Measurements from ENCODE around the gene SDSL. TPM values are rescaled to one million over a fixed set of nuclear protein-coding genes. Genes with fewer than 3 reads are reported as not detected.

Gene SDSL
- total and polyA plus RNA-seq, 5 donors = 4.2 to 9.5 (median 6.3) TPM

- no peak overlapping the region for H3K27ac ChIP-seq (ENCODE audit: low read length)
Observed at GRCh38 chr12:113407931-113408600, 14.1 kb upstream of the SDSL start.

DNA sequence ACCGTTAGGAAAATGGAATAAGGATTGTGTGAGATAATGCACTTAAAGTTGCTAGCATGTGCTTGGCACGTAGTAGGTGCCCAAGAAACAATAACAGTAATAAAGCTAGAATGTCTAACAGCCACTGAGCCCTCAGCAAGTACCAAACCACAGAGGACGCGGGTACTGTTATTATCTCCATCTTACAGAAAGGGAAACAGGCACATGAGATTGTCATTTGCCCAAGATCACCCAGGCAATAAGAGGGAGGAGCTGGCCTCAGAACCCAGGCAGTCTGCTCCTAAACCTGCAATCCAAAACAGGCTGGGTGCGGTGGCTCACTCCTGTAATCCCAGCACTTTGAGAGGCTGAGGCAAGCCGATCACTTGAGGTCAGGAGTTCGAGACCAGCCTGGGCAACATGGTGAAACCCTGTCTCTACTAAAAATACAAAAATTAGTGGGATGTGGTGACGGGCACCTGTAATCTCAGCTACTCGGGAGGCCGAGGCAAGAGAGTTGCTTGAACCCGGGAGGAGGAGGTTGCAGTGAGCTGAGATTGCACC, 13.4 kb upstream of the SDSL start:
- H3K27ac ChIP-seq (ENCODE audit: low read length) = no peak overlapping the region
- no peaks in the 10 kb centered on the region for H3K9me3 ChIP-seq (ENCODE audit: control insufficient read depth, low read length)
- no peaks in the 10 kb centered on the region for H3K27me3 ChIP-seq (ENCODE audit: control insufficient read depth, insufficient read depth)
- no peak overlapping the region for H3K4me3 ChIP-seq (ENCODE audit: low read length)
- ATAC-seq = no peak
- DNase-seq = no peak
- WGBS = 90% methylated on average over 11 of the region's 11 CpGs
- no peaks in the 10 kb centered on the region for H3K4me1 ChIP-seq (ENCODE audit: control insufficient read depth, insufficient read depth, low read length)
- intact Hi-C loops (cut with DNase I) = no loop called here

More at GRCh38 chr12:113407931-113408600, 14.1 kb upstream of the SDSL start:
- H3K4me3 ChIP-seq (ENCODE audit: low read length) = no peak overlapping the region
- no peaks in the 10 kb centered on the region for H3K9me3 ChIP-seq (ENCODE audit: control insufficient read depth, low read length)
- ATAC-seq = no peak
- H3K4me1 ChIP-seq (ENCODE audit: control insufficient read depth, insufficient read depth, low read length) = peaks cover 2% of the 10 kb centered on the region
- WGBS = 59% methylated on average over 6 of the region's 6 CpGs
- no peaks in the 10 kb centered on the region for H3K27me3 ChIP-seq (ENCODE audit: control insufficient read depth, insufficient read depth)
- intact Hi-C loops (cut with DNase I) = no loop called here
- no peak for DNase-seq

- 60% methylated on average over 9 of the region's 9 CpGs for WGBS
- DNase-seq (no peak), ATAC-seq (no peak)
- Histone ChIP-seq H3K9me3 (ENCODE audit: control insufficient read depth, low read length) (no peaks in the 10 kb centered on the region), H3K4me3 (ENCODE audit: low read length) (no peak overlapping the region), H3K4me1 (ENCODE audit: control insufficient read depth, insufficient read depth, low read length) (no peaks in the 10 kb centered on the region), H3K27ac (ENCODE audit: low read length) (no peak overlapping the region), H3K27me3 (ENCODE audit: control insufficient read depth, insufficient read depth) (no peaks in the 10 kb centered on the region)
- intact Hi-C loops (cut with DNase I) = no loop called here
Observed at GRCh38 chr12:113409462-113410124, 12.6 kb upstream of the SDSL start.

DNA sequence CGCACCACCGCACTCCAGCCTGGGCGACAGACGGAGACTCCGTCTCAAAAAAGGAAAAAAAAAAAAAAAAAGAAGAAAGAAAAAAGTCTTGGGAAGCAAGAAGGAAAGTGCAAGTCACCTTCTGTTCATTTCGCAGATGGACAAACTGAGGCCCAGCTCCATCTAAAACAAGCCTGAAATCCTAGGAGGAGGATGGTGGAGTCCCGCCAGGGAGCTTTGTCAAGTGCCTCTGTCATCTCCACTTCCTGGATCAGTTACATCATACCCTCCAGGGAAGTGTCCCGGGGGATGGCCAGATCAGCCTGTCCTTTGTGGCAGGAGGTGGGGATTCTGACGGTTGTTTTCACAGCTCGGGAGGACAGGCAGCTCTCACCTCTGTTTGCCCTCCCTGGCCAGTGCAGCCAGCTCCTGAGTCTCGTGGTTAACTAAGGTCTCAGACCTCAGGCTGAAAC, 8.7 kb upstream of the SDSL start:
- peak; percentile 51 to 73 for ATAC-seq
- no peaks in the 10 kb centered on the region for H3K4me1 ChIP-seq (ENCODE audit: control insufficient read depth, insufficient read depth, low read length)
- WGBS = 53% methylated on average over 11 of the region's 11 CpGs
- peak; percentile 57 to 70 (median 69) for DNase-seq
- intact Hi-C loops (cut with DNase I) = no loop called here
- H3K9me3 ChIP-seq (ENCODE audit: control insufficient read depth, low read length) = no peaks in the 10 kb centered on the region
- no peak overlapping the region for H3K4me3 ChIP-seq (ENCODE audit: low read length)
- no peak overlapping the region for H3K27ac ChIP-seq (ENCODE audit: low read length)
- no peaks in the 10 kb centered on the region for H3K27me3 ChIP-seq (ENCODE audit: control insufficient read depth, insufficient read depth)

GRCh38 chr12:113414519-113415038, 7.6 kb upstream of the SDSL start:
- Histone ChIP-seq H3K27ac (ENCODE audit: low read length) (no peak overlapping the region), H3K27me3 (ENCODE audit: control insufficient read depth, insufficient read depth) (no peaks in the 10 kb centered on the region), H3K4me1 (ENCODE audit: control insufficient read depth, insufficient read depth, low read length) (no peaks in the 10 kb centered on the region), H3K4me3 (ENCODE audit: low read length) (no peak overlapping the region), H3K9me3 (ENCODE audit: control insufficient read depth, low read length) (no peaks in the 10 kb centered on the region)
- WGBS = 80% methylated on average over 9 of the region's 9 CpGs
- intact Hi-C loops (cut with DNase I) = no loop called here
- DNase-seq (no peak), ATAC-seq (no peak)

- ATAC-seq (no peak), DNase-seq (no peak)
- Histone ChIP-seq H3K27me3 (ENCODE audit: control insufficient read depth, insufficient read depth) (no peaks in the 10 kb centered on the region), H3K4me3 (ENCODE audit: low read length) (no peak overlapping the region), H3K4me1 (ENCODE audit: control insufficient read depth, insufficient read depth, low read length) (no peaks in the 10 kb centered on the region), H3K9me3 (ENCODE audit: control insufficient read depth, low read length) (no peaks in the 10 kb centered on the region), H3K27ac (ENCODE audit: low read length) (no peak overlapping the region)
- intact Hi-C loops (cut with DNase I) = no loop called here
- 50% methylated on average over 6 of the region's 6 CpGs for WGBS
Observed at GRCh38 chr12:113416091-113416754, 6.0 kb upstream of the SDSL start.

DNA sequence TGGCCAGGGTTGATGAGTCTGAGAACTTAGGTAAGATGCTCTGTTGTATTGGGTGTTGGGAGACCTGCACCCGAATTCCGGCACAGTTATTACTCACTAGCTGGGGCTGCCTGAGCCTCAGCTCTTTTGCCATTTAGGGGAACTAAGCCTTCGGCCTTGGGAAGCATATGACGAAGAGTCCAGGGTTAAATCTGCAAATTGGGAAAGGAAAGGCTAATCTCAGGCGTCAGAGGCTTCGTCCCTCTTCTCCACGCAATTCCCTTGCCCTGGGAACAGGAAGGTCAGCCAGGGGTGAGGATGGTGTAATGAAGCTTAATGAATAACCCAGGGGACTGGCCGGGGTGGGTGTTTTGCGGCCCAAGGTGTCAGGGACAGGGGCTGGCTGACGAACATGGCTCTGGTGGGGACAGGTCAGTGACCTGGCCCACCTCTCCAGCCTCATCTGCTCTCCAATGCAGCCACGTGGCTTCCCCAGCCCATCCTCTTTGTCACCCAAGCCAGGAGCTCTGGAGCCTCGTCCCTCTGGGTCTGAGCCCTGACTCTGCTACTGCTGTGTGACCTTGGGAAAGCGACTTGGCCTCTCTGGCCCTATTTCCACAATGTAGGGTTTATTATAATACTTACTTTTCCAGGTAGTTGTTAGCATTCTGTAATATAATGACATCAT, 3.8 kb upstream of the SDSL start:
- WGBS = 32% methylated on average over 13 of the region's 13 CpGs
- H3K27ac ChIP-seq (ENCODE audit: low read length) = no peak overlapping the region
- ATAC-seq = peak; percentile 31 to 43

DNA sequence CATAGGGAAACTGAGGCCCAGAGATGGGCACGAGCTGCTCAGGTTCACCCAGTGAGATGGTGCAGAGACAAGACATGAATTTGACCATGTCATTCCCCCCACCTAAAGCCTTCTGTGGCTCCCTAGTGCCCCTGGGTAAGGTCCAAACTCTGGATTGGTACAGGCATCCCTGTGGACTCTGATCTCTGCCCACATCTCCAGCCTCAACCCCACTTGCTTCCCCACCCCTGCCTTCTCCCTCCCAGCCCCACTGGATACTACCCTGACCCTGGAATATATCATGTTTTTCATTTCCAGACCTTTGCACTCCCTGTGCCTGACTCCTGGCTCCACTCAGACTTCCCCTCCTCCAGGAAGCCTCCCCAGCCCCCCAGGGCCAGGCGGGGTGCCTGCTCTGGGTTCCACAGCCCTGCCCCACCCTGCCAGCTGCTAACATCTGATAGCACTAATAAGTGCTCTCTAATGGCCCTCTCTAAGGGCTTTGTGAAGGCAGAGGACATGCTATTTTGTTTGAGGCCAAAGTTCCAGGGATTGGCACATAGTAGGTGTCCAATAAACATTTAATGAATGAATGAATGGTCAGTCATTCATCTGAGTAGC, 1.1 kb upstream of the SDSL start:
- H3K27ac ChIP-seq (ENCODE audit: low read length) = no peak overlapping the region
- WGBS = 75% methylated on average over 2 of the region's 2 CpGs
- intact Hi-C loops (cut with DNase I) = loop anchor here (5.0 to 10.0 kb wide), 3 partner anchors 106 to 226 kb away; no protein-coding TSS in a partner anchor
- no peak for DNase-seq
- no peak for ATAC-seq
- H3K4me3 ChIP-seq (ENCODE audit: low read length) = no peak overlapping the region
- no peaks in the 10 kb centered on the region for H3K9me3 ChIP-seq (ENCODE audit: control insufficient read depth, low read length)
- H3K4me1 ChIP-seq (ENCODE audit: control insufficient read depth, insufficient read depth, low read length) = no peaks in the 10 kb centered on the region
- H3K27me3 ChIP-seq (ENCODE audit: control insufficient read depth, insufficient read depth) = no peaks in the 10 kb centered on the region

More for the DNA sequence above, 3.8 kb upstream of the SDSL start:
- DNase-seq = peak in 2 of 3 donors; percentile 63 to 68
- Histone ChIP-seq H3K9me3 (ENCODE audit: control insufficient read depth, low read length) (no peaks in the 10 kb centered on the region), H3K4me3 (ENCODE audit: low read length) (no peak overlapping the region), H3K27me3 (ENCODE audit: control insufficient read depth, insufficient read depth) (no peaks in the 10 kb centered on the region), H3K4me1 (ENCODE audit: control insufficient read depth, insufficient read depth, low read length) (no peaks in the 10 kb centered on the region)
- intact Hi-C loops (cut with DNase I) = no loop called here

- no peak overlapping the region for H3K27ac ChIP-seq (ENCODE audit: low read length)
- 70% methylated on average over 6 of the region's 6 CpGs for WGBS
- H3K4me1 ChIP-seq (ENCODE audit: control insufficient read depth, insufficient read depth, low read length) = no peaks in the 10 kb centered on the region
- H3K9me3 ChIP-seq (ENCODE audit: control insufficient read depth, low read length) = no peaks in the 10 kb centered on the region
- DNase-seq (no peak), ATAC-seq (no peak)
- intact Hi-C loops (cut with DNase I) = loop anchor here (5.0 to 10.0 kb wide), 3 partner anchors 108 to 228 kb away; no protein-coding TSS in a partner anchor
- H3K4me3 ChIP-seq (ENCODE audit: low read length) = no peak overlapping the region
- H3K27me3 ChIP-seq (ENCODE audit: control insufficient read depth, insufficient read depth) = no peaks in the 10 kb centered on the region
Observed at GRCh38 chr12:113422886-113423669, 898 bp downstream of the SDSL start.
